Stomach (tissue), 4 donors: ENCODE data around the gene DCDC1.

Source experiments
- POLR2A ChIP-seq, 4 donors: fragments of 450-650 bp; IDR thresholded peaks; one replicate each; pipeline ENCODE4 v1.6.1; 2016; ENCODE audit warnings: antibody characterized with exemption in 4 of 4, control low read depth in 2 of 4, mild to moderate bottlenecking in 1 of 4, moderate library complexity in 1 of 4
- POLR2AphosphoS5 ChIP-seq, 3 donors: sonication (generic); formaldehyde crosslinking; IDR thresholded peaks; one replicate each; pipeline ENCODE4 v1.6.1; 2016; ENCODE audit warnings: antibody characterized with exemption in 3 of 3
- TF ChIP-seq, protein P1 (sequence below), 7 experiments: fragments of 450-650 bp in 4 of 7; fragments of 200-600 bp in 3 of 7; sonication (generic) in 3 of 7; IDR thresholded peaks; one replicate each; pipeline ENCODE4 v1.5.1; 2016 to 2019; ENCODE audit warnings: antibody characterized with exemption in 7 of 7, control low read depth in 2 of 7, mild to moderate bottlenecking in 1 of 7

DNA sequence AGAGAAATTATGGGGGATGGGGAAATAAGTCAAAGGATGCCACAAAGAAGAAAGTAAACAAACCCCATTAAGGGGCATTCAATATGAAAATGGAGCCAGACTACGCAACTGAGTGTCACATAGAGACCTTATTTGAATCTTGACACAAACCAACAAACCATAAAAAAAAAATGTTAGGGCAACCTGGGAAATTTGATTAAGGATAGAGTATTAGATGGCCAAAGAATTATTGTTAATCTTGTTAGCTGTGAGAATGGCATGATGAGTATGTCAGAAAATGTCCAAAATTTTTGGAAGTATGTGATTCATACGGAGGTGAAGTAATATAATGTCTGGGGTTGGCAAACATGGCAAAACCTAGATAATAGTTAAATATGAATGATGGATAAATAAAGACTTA is 461.3 kb downstream of the DCDC1 start:
- TF ChIP-seq, protein P1, sequence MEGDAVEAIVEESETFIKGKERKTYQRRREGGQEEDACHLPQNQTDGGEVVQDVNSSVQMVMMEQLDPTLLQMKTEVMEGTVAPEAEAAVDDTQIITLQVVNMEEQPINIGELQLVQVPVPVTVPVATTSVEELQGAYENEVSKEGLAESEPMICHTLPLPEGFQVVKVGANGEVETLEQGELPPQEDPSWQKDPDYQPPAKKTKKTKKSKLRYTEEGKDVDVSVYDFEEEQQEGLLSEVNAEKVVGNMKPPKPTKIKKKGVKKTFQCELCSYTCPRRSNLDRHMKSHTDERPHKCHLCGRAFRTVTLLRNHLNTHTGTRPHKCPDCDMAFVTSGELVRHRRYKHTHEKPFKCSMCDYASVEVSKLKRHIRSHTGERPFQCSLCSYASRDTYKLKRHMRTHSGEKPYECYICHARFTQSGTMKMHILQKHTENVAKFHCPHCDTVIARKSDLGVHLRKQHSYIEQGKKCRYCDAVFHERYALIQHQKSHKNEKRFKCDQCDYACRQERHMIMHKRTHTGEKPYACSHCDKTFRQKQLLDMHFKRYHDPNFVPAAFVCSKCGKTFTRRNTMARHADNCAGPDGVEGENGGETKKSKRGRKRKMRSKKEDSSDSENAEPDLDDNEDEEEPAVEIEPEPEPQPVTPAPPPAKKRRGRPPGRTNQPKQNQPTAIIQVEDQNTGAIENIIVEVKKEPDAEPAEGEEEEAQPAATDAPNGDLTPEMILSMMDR (IDR thresholded peaks at IDR 0.05), result no peak
- TF ChIP-seq POLR2A (IDR thresholded peaks at IDR 0.05), result no peak
- TF ChIP-seq POLR2AphosphoS5 (IDR thresholded peaks at IDR 0.05), result no peak
